Measurements from ENCODE around the gene CYP46A1.

The CYP46A1 gene

GRCh38 chr14:99715266-99716000, 31.3 kb downstream of the CYP46A1 start:
- H3K9ac ChIP-seq (ENCODE audit: low read depth, low read length) = no peak overlapping the region
- H3K9me3 ChIP-seq (ENCODE audit: control insufficient read depth, insufficient read depth, low read length) = no peaks in the 10 kb centered on the region
- H3K36me3 ChIP-seq (ENCODE audit: control insufficient read depth, insufficient read depth, low read length) = no peaks in the 10 kb centered on the region
- H3K27me3 ChIP-seq (ENCODE audit: control insufficient read depth, insufficient read depth, low read length) = no peaks in the 10 kb centered on the region
- H3K4me3 ChIP-seq (ENCODE audit: low read depth, low read length) = no peak overlapping the region
- H3K4me1 ChIP-seq (ENCODE audit: control insufficient read depth, insufficient read depth, low read length) = no peaks in the 10 kb centered on the region

GRCh38 chr14:99716091-99716849, 32.2 kb downstream of the CYP46A1 start:
- Histone ChIP-seq H3K9me3 (ENCODE audit: control insufficient read depth, insufficient read depth, low read length) (no peaks in the 10 kb centered on the region), H3K9ac (ENCODE audit: low read depth, low read length) (no peak overlapping the region), H3K27me3 (ENCODE audit: control insufficient read depth, insufficient read depth, low read length) (no peaks in the 10 kb centered on the region), H3K4me1 (ENCODE audit: control insufficient read depth, insufficient read depth, low read length) (no peaks in the 10 kb centered on the region), H3K36me3 (ENCODE audit: control insufficient read depth, insufficient read depth, low read length) (no peaks in the 10 kb centered on the region), H3K4me3 (ENCODE audit: low read depth, low read length) (no peak overlapping the region)

- no peaks in the 10 kb centered on the region for H3K36me3 ChIP-seq (ENCODE audit: control insufficient read depth, insufficient read depth, low read length)
- H3K9me3 ChIP-seq (ENCODE audit: control insufficient read depth, insufficient read depth, low read length) = no peaks in the 10 kb centered on the region
- no peak overlapping the region for H3K4me3 ChIP-seq (ENCODE audit: low read depth, low read length)
- no peaks in the 10 kb centered on the region for H3K27me3 ChIP-seq (ENCODE audit: control insufficient read depth, insufficient read depth, low read length)
- H3K9ac ChIP-seq (ENCODE audit: low read depth, low read length) = no peak overlapping the region
- H3K4me1 ChIP-seq (ENCODE audit: control insufficient read depth, insufficient read depth, low read length) = no peaks in the 10 kb centered on the region
Observed at GRCh38 chr14:99716850-99717681, 33.0 kb downstream of the CYP46A1 start.

- no peak overlapping the region for H3K9ac ChIP-seq (ENCODE audit: low read depth, low read length)
Observed at GRCh38 chr14:99717682-99718013, 33.5 kb downstream of the CYP46A1 start.

GRCh38 chr14:99718031-99718810, 34.1 kb downstream of the CYP46A1 start:
- no peaks in the 10 kb centered on the region for H3K36me3 ChIP-seq (ENCODE audit: control insufficient read depth, insufficient read depth, low read length)
- no peaks in the 10 kb centered on the region for H3K9me3 ChIP-seq (ENCODE audit: control insufficient read depth, insufficient read depth, low read length)
- no peak overlapping the region for H3K9ac ChIP-seq (ENCODE audit: low read depth, low read length)
- no peaks in the 10 kb centered on the region for H3K4me1 ChIP-seq (ENCODE audit: control insufficient read depth, insufficient read depth, low read length)
- no peaks in the 10 kb centered on the region for H3K27me3 ChIP-seq (ENCODE audit: control insufficient read depth, insufficient read depth, low read length)
- H3K4me3 ChIP-seq (ENCODE audit: low read depth, low read length) = no peak overlapping the region

More at GRCh38 chr14:99717682-99718013, 33.5 kb downstream of the CYP46A1 start:
- no peaks in the 10 kb centered on the region for H3K36me3 ChIP-seq (ENCODE audit: control insufficient read depth, insufficient read depth, low read length)
- no peaks in the 10 kb centered on the region for H3K4me1 ChIP-seq (ENCODE audit: control insufficient read depth, insufficient read depth, low read length)
- no peak overlapping the region for H3K4me3 ChIP-seq (ENCODE audit: low read depth, low read length)
- no peaks in the 10 kb centered on the region for H3K9me3 ChIP-seq (ENCODE audit: control insufficient read depth, insufficient read depth, low read length)
- H3K27me3 ChIP-seq (ENCODE audit: control insufficient read depth, insufficient read depth, low read length) = no peaks in the 10 kb centered on the region

GRCh38 chr14:99718811-99719192, 34.7 kb downstream of the CYP46A1 start:
- H3K9me3 ChIP-seq (ENCODE audit: control insufficient read depth, insufficient read depth, low read length) = no peaks in the 10 kb centered on the region
- no peak overlapping the region for H3K9ac ChIP-seq (ENCODE audit: low read depth, low read length)
- no peak overlapping the region for H3K4me3 ChIP-seq (ENCODE audit: low read depth, low read length)
- H3K4me1 ChIP-seq (ENCODE audit: control insufficient read depth, insufficient read depth, low read length) = no peaks in the 10 kb centered on the region
- H3K27me3 ChIP-seq (ENCODE audit: control insufficient read depth, insufficient read depth, low read length) = no peaks in the 10 kb centered on the region
- H3K36me3 ChIP-seq (ENCODE audit: control insufficient read depth, insufficient read depth, low read length) = no peaks in the 10 kb centered on the region

GRCh38 chr14:99720941-99721791, 37.1 kb downstream of the CYP46A1 start:
- H3K9ac ChIP-seq (ENCODE audit: low read depth, low read length) = no peak overlapping the region
- H3K4me1 ChIP-seq (ENCODE audit: control insufficient read depth, insufficient read depth, low read length) = peaks cover 2% of the 10 kb centered on the region
- no peaks in the 10 kb centered on the region for H3K9me3 ChIP-seq (ENCODE audit: control insufficient read depth, insufficient read depth, low read length)
- H3K27me3 ChIP-seq (ENCODE audit: control insufficient read depth, insufficient read depth, low read length) = no peaks in the 10 kb centered on the region
- no peak overlapping the region for H3K4me3 ChIP-seq (ENCODE audit: low read depth, low read length)
- no peaks in the 10 kb centered on the region for H3K36me3 ChIP-seq (ENCODE audit: control insufficient read depth, insufficient read depth, low read length)

- Histone ChIP-seq H3K4me1 (ENCODE audit: control insufficient read depth, insufficient read depth, low read length) (peaks cover 2% of the 10 kb centered on the region), H3K36me3 (ENCODE audit: control insufficient read depth, insufficient read depth, low read length) (no peaks in the 10 kb centered on the region), H3K27me3 (ENCODE audit: control insufficient read depth, insufficient read depth, low read length) (no peaks in the 10 kb centered on the region), H3K9me3 (ENCODE audit: control insufficient read depth, insufficient read depth, low read length) (no peaks in the 10 kb centered on the region), H3K4me3 (ENCODE audit: low read depth, low read length) (no peak overlapping the region), H3K9ac (ENCODE audit: low read depth, low read length) (no peak overlapping the region)
Observed at GRCh38 chr14:99721792-99722516, 37.9 kb downstream of the CYP46A1 start.

- no peaks in the 10 kb centered on the region for H3K9me3 ChIP-seq (ENCODE audit: control insufficient read depth, insufficient read depth, low read length)
- no peak overlapping the region for H3K4me3 ChIP-seq (ENCODE audit: low read depth, low read length)
- no peaks in the 10 kb centered on the region for H3K36me3 ChIP-seq (ENCODE audit: control insufficient read depth, insufficient read depth, low read length)
- no peaks in the 10 kb centered on the region for H3K27me3 ChIP-seq (ENCODE audit: control insufficient read depth, insufficient read depth, low read length)
- H3K9ac ChIP-seq (ENCODE audit: low read depth, low read length) = no peak overlapping the region
- H3K4me1 ChIP-seq (ENCODE audit: control insufficient read depth, insufficient read depth, low read length) = peaks cover 2% of the 10 kb centered on the region
Observed at GRCh38 chr14:99722741-99723140, 38.6 kb downstream of the CYP46A1 start.

GRCh38 chr14:99724196-99724891, 40.2 kb downstream of the CYP46A1 start:
- Histone ChIP-seq H3K27me3 (ENCODE audit: control insufficient read depth, insufficient read depth, low read length) (no peaks in the 10 kb centered on the region), H3K4me3 (ENCODE audit: low read depth, low read length) (no peak overlapping the region), H3K36me3 (ENCODE audit: control insufficient read depth, insufficient read depth, low read length) (no peaks in the 10 kb centered on the region), H3K4me1 (ENCODE audit: control insufficient read depth, insufficient read depth, low read length) (peaks cover 2% of the 10 kb centered on the region), H3K9me3 (ENCODE audit: control insufficient read depth, insufficient read depth, low read length) (no peaks in the 10 kb centered on the region), H3K9ac (ENCODE audit: low read depth, low read length) (no peak overlapping the region)

Data from iPS-15b (cell line).